NOMO-1 treated with dmso at 0.1 percent for 144 hours (cell line): ENCODE measurements around the gene NGB.
A peak's percentile ranks its signal among the peaks of the same experiment; 100 is the strongest.

Source experiments
- DNase-seq: peaks from one replicate; lab custom pipeline; 2025; ENCODE audit not compliant: unreplicated experiment; lab: John Stamatoyannopoulos, UW

The NGB gene

DNA sequence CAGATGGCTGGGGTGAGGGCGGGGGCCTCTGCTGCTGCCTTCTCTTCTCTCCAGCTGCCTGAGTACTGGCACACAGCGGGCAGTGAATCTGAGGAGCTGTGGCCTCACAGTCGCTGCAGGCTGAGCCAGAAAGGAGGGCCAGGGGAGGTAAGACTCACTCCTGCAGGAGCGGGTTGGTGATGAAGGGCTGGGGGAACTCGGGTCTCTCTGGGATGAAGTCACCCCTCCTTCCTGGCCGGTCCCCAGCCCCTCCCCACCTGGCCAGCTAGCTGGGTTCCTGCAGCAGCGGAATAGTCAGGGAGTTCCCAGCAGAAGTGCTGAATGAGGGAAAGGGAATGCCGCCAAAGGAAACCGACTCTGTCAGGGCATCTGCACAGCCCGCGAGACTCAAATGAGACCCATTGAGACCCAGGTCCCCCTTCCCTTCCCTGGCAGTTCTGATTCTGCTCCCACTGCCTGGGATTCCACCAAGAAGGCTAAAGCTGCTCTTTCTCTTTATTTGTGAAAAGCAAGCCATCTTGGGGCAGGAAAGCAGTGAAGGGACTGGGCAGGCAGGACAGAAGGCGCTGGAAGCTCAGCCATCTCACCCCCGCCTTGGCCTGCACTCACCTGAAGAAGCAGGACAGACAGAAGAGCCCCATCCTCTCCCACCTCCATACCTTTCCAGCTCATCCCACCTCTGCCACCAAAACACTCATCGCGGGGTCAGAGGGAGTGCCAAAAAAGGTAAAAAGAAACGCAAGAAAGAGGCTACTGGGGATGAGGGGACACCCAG lies 5.3 kb downstream of the NGB start:
- no peak for DNase-seq

DNA sequence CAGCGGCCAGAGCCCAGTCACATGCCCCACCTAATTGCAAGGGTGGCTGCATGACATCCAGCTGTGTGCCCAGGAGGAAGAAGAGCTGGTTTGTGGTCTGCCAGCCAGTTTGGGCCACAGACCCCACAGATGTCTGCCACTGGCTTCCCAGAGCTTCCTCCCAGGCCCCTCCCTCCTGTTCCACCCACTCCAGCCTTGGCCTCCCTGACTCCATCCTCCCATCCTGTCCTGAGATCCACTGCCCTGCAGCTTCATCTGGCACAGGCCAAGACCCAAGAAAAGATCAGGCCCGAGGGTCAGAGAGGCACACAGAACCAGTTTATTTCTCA lies 5.9 kb downstream of the NGB start:
- no peak for DNase-seq

DNA sequence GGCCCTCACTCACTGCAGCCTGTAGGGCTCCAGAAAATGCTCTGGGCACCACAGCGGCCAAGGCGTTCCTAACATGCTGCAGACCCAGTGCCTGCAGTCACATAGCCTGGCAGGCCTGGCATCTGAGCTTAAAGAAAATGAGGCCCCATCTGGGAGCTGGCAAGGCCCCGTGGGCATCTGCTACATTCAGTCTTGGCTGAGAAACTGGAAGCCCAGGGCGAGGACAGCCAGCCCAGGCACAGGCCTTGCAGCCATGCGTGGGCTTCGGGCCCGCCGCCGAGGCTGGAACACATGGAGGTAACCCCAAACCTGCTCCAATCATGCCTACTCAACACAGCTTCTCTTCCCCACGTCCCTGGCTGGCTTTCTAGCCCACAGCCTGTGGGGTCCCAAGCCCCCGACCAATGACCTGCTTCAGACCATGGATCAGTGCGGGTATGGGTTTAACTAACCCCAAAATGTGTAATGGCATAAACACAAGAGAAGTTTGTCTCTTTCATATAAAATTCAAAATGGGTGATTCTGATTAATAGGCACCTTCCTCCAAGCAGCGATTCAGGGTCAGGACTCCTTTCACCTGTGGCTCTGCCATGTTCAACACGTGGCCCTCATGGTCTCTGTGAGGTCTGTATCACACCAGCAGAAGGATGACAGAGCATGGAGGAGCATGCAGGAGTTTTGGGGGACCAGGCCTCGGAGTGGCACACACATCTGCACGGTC lies 6.4 kb downstream of the NGB start:
- DNase-seq, result no peak

DNA sequence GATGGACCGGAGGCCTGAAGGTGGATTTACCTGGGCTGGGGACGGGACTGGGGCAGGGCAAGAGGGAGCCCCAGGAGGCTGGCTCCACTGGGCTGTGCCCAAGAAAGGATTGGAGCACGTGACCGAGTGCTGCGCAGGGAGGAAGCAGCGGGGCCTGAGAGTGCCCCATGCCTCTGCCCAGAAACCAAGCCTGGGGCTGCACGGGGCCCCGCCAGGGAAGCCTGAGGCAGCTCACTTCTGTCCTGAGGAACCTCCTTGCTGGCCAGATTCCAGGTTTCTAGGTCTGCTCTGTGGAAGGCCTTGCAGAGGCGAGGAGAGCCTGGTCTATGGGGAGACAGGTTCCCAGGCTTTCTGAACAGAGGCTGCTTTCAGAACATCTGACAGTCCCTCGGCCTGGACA lies 10.4 kb downstream of the NGB start:
- peak; percentile 25 for DNase-seq

DNA sequence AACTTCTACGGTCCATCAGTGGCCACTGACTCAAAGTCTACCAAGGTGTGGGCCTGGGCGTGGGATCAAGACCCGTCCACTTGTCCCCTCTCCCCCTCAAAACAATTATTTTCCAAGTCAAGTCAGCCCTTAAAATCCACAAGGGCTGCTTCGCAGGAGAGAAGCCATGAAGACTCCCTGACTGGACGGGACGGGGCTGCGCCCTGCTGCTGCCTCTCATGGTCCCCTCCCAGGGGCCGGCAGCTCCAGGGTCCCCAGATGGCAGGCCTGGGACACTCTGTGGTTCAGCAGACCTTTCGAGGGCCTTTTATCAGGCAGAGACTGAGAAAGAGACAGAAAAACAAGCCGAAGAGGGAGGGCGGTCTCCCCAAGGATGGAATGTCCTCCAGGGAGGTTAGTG lies 10.8 kb downstream of the NGB start:
- DNase-seq, result no peak

DNA sequence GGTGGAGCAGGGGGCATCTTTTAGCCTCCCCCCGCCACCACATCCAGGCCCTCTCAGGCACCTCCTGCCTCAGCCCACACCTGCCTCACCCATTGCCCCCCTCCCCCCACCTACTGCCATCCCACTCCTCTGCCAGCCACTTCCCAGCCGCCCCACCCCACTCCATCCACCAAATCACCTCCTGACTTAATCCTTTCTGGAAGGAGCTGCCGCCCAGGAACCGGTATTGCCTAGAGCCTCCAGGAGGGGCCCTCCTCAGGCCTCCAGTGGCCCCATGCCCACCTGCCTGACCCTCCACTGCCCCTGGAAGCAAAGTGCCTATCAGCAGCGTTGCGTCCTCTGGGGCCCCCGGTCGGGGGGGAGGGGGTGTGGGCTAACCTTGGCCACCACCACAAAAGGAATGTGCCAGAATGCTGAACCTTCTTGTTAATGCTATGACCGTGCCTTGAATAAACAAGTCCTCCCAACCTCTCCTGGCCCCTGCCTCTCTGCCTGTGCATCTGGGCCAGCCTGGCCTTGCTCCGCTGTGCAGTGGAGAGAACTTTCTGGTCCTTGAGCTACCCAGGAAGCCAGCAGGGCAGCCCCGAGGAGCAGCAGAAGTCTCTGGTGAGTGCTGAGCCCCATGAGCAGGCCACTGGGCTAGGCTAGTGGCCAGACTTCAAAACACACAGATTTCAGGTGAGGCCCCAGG lies 11.8 kb downstream of the NGB start:
- no peak for DNase-seq

DNA sequence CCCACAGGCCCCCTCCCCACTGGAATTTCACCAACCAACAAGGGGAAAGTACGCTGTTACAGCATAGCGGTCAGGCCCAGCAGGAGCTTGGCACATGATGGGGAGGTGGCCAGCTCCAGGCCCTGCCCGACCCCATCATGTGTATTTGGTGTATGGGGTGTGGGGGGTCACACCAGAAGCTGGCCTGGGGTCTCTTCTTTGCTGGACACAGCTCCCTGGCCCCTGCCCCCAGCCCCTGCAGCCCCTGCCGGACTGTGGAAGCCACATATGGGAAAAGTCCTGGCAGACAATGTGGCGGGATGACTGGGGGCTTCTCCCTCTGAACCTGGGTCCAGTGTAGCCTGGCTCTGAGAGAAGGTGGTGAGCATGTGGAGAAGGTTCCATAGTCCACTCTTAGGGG lies 12.4 kb downstream of the NGB start:
- DNase-seq, result no peak

DNA sequence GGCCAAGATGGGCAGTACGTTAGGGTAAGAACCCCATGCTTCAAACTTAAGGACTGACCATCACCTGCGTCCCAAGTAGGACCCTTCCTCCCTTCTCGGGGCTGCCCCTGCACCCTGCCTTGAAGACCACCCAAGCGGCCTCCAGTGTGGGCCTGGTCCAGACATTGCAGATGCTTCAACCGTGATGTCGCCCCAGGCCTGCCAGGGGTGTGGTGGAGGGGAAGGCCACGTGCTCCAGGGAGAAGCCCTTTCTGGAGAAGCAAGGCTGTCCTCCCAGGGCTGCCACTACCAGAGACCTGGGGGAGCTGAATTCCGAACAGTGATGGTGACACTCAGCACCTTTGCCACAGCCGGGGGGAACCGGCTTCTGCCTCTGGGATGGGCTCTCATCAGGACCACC lies 13.3 kb downstream of the NGB start:
- no peak for DNase-seq

DNA sequence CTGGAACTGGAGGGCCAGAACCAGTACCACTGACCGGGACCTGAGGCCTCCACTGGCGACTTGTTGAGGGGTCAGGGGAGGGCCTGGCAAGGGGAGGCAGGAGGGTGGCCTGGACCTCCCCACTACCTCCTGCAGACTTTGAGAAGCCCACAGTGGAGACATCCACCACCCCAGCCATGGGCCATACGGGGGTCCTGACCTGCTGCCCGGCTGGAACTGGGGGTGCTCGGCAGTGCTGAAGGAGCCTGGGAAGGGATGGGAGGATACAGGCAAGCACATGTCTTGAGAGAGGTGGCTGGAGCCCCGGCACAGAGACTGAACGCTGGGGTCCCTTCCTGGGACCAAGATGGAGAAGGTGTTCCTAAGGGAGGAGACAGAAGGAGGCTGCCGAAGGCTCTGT lies 14.3 kb downstream of the NGB start:
- no peak for DNase-seq

DNA sequence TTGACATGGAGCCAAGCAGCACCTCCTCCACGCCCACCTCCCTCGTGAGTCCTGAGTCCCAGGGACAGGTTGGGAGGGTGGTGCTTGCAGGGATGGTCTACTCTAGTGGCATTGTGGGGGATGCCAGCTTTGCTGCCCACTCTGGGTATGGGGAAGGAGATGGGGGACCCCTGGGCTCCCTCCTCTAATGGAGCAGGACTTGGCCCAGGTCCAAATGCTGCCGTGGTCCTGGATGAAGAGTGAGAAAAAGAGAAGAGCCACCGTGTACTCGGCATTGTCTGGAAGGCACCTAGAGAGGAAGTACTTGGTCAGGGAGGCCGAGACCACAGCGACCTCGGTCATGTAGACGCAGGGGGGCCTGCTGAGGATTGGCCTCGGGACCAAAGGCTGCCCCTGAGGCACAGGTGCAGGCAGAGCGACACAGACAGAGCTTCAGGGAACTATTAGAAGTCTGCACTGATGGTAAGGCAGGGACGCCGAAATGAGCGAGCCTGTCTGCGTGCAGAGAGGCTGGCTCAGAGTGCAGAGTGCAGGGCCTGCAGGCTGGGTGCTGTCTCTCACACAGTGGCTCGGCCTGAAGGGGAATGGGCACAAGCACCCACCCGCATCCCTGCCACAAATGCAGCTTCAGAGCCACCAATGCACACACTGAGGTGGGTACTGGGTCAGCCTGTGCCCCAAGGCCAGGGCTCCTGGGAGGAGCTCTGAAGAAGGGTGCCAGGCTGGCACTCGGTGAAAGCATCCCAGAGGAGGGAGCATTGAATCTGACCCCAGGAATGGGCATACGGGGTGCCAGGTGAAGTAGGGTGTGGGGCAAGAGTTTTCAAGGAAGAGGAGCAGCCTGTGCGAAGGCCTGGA lies 17.4 kb downstream of the NGB start:
- DNase-seq, result no peak

DNA sequence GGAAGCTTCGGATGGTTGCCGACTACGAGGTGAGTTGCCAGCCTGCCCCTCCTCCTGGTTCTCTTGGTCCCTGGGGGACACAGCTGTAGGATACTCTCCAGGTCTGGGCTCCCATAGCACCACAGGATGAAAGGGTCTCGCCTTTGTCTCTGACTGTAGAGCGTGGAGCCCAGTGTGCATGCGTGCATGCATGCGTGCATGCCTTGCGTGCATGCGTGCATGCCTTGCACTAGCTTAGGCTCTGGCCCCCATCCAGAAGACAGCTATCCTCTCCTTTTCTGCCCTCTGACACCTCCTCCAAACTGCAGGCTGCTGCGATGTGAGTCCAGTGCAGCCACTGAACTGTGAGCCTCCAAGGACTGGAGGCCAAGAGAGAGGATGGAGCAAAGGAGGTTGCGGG lies 19.1 kb downstream of the NGB start:
- DNase-seq, result no peak

DNA sequence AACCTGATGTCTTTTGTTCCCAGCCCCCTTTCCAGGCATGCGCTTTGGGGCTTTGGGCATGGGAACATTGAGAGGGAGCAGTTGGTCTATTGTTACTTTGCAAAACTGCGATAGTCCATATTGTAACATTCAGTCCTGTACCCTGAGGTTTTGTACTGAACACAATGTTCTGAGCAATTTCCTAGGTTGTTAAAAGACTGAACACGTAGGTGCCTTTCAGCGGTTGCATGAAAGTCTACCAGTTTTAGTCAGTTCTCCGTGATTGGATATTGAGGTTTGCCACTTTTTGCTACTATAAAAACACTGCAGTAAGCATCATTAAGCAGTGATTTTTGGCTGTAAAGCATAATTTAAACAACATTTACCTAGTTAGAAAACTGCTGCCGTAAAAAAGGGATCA lies 20.1 kb downstream of the NGB start:
- DNase-seq, result no peak

DNA sequence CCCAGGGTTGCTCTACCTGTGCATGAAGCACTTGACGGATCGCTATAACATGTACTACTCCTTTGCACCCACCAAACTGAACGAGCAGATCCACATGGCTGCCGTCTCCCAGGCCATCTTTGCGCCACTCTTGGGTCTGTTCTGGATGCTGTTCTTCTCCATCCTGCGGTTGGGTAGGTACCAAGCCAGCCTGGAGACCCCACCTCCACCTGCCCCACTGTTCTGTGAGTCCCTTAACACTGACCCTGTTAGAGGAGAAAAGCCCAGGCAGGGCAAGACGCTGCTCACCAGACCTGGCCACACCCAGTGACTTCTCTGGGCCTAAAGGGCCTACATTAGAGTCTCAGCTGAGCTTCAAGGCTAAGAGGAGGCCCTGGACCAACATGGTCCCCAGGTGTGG lies 21.7 kb downstream of the NGB start:
- no peak for DNase-seq

DNA sequence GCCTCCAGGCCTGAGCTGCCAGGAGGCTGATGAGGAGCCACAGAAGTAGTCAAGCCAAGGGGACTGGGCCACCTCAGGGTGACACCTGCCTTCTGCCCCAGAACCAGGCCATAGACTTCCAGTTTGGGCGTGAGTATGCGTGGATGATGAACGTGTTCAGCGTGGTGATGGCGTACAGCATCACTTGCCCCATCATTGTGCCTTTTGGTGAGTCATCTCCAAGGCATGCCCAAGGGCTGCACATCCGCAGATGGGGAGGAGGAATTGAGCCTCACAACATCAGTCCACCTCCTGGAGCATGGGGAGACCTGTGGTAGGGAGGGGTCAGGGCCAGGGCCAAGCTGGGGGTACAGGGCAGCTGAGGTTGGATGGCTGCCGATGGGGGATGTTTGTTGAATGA lies 22.3 kb downstream of the NGB start:
- DNase-seq, result no peak

DNA sequence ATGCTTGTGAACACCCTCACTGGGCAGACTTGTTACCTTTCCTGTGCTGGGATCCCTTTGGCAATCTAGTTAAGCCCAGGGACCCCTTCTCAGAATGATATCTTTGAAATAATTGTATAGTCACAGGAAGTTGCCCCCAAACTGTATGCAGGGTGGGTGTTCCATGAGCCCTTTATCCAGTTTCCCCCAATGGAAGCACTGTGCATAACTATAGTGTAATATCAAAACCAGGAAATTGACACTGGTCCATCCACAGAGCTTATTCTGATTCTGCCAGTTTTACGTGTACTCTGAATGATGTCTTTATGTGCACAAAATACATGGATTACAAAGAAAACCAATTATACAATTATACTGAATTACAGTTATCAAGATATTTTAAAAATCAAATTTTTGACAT lies 24.2 kb downstream of the NGB start:
- no peak for DNase-seq

DNA sequence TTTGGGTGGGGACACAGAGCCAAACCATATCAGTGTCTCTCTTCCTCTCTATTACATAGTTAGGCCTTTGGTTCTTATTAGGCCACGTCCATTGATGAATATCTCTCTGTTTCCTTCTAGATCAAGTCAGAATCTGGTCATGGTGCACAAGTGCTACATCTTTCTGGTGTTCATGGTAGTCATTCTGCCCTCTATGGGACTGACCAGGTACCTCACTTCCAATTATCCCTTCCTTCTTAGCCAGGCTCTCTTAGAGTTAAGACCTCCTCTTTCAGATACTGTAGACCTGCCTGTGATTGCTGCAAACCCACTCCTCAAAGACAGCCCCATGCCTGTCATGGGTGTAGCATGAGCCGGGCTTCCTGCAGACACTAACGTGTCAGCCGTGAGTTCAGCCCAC lies 25.2 kb downstream of the NGB start:
- DNase-seq, result no peak

DNA sequence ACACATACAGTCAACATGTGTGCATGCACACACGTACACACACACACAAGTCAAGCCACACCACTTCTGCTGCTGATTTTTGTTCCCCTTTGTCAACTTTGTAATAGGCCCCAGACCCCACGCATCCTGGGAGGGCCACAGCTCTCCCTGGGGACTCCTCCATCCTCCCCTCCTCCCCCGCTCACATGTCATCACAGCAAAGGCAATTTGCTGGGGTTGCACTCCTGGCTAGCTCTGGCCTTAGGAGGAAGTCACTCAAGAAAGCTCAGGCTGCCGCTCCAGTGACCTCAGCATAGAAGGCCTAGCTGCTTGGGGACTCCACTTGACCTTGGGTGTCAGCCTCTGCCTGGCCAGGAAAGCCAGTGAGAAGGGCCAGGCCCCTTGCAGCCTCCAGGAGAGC lies 27.2 kb downstream of the NGB start:
- DNase-seq, result no peak

DNA sequence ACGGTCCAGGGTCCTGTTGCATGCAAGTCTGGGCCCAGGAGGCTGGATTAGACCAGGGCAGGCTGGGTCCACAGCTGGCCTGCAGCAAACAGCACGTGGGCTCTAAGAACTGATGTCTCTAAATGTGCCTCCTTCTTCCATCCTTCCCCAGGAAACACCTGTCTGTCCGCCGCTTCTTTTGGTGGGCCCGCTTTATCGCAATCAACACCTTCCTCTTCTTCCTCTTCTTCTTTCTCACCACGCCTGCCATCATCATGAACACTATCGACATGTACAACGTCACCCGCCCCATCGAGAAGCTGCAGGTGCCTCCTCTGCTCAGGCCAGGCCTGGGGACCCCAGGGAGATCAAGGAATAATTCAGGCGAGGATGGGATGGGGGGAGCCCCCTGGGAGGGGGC lies 28.3 kb downstream of the NGB start:
- DNase-seq, result no peak

DNA sequence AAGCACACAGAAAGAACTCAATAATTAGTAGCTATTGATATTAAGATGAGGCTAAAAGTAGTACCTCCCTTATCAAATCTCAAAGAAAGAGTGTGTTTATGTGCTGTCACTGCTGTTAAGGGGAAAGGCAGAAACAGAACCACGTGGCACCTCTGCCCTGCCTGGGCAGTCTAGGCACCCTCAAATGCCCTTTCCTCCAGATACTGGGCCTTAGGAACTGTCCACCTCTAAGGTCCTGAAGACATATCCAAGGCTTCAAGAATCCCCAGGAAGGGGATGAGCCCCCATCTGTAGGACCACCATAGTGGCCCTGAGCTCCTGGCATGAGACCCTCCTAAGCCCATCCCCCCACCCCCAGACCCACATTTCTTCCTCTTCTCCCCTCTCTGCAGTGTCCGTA lies 29.1 kb downstream of the NGB start:
- DNase-seq, result no peak

DNA sequence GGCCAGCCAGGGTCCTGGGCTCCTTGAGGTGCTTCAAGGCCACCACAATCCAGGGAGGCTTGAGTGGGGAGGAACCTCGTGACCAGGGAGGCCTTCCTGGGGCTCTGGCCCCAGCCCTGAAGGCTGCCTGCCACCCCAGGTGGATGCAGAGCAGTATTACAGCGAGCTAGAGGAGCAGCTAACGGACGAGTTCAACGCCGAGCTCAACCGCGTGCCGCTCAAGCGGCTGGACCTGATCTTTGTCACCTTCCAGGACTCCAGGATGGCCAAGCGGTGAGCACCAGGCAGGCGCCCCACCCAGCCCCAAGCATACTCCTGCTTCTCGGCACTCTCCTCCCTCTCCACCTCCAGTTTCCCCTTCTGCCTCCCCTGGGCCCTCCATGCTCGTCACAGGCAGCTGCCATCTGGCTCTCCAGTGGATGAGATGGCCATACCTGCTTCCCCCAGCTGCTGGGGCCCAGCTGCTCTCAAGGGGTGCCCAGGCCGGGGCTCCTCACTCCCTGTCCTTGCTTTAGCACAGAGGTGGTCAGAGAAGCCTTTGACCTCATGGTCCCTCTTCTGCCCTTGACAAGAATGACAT lies 30.6 kb downstream of the NGB start:
- DNase-seq, result no peak

DNA sequence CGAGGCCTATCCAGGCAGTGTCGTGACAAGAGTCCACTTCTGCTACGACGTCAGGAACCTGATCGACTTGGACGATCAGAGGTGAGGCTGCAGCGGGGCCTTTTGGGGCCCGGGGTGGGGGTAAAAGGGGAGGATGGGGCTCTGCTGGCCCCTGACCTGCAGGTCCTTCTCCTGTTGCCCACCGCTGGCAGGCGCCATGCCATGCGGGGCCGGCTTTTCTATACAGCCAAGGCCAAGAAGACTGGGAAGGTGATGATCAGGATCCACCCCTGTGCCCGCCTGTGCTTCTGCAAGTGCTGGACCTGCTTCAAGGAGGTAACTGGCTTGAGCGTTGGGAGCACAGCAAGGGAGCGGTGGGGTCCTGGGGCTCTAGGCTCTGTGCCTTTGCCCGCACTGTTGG lies 31.6 kb downstream of the NGB start:
- no peak for DNase-seq
